ENCODE data around the gene CCSER2. TPM values are rescaled to one million over a fixed set of nuclear protein-coding genes. Genes with fewer than 3 reads are reported as not detected.

The CCSER2 gene
- polyA plus RNA-seq, 1 of the 3 experiments (the other 2 are of a cell fraction) = 8.5 TPM

- no peaks in the 10 kb centered on the region for H4K20me1 ChIP-seq (ENCODE audit: insufficient read depth)
- H3K4me1 ChIP-seq (ENCODE audit: control insufficient read depth in 1 of 2, insufficient read depth in 2 of 2, low read depth in 1 of 2, low read length in 1 of 2) = no peaks in the 10 kb centered on the region
- no peaks in the 10 kb centered on the region for H3K9me3 ChIP-seq
- H3K4me3 ChIP-seq (ENCODE audit: low read depth in 2 of 2, low read length in 1 of 2) = no peak overlapping the region
- no peaks in the 10 kb centered on the region for H3K36me3 ChIP-seq (replicated peaks in 1 of 2; ENCODE audit: control insufficient read depth in 1 of 2, insufficient read depth in 2 of 2, low read length in 1 of 2)
- ChIA-PET CTCF (interaction anchor here (1.5 kb wide), 1 partner anchor 29 kb away, joined by 4 read pairs; no protein-coding TSS in a partner anchor), POLR2A (no interaction called here)
- TF ChIP-seq JUND (IDR thresholded peaks at IDR 0.05) (no peak), SMC3 (IDR thresholded peaks at IDR 0.05; ENCODE audit: low read depth, low read length) (no peak), NFIC (IDR thresholded peaks at IDR 0.05; ENCODE audit: borderline replicate concordance) (no peak), GABPA (IDR thresholded peaks at IDR 0.05; ENCODE audit: low read depth) (no peak), GATA2 (CRISPR knock-in tag; IDR thresholded peaks at IDR 0.05) (no peak), POLR2AphosphoS5 (IDR thresholded peaks at IDR 0.05; ENCODE audit: low read depth, low read length) (no peak), YY1 (IDR thresholded peaks at IDR 0.05; ENCODE audit: low read depth) (no peak), PBX3 (IDR thresholded peaks at IDR 0.05) (no peak), ELF1 (IDR thresholded peaks at IDR 0.05) (no peak), CTCF (IDR thresholded peaks at IDR 0.05) (no peak), RFX5 (IDR thresholded peaks at IDR 0.05; ENCODE audit: low read length) (no peak), TEAD4 (IDR thresholded peaks at IDR 0.05; ENCODE audit: borderline replicate concordance, insufficient read depth) (no peak), TAF1 (IDR thresholded peaks at IDR 0.05; ENCODE audit: borderline replicate concordance, low read depth, low read length) (no peak), TCF12 (IDR thresholded peaks at IDR 0.05) (no peak)
- no peak overlapping the region for H3K9ac ChIP-seq
- no peak for DNase-seq
- H3K4me2 ChIP-seq = no peak overlapping the region
- no peak overlapping the region for H2AFZ ChIP-seq (ENCODE audit: low read depth)
- no peak overlapping the region for H3K27ac ChIP-seq (ENCODE audit: low read depth in 2 of 2, low read length in 1 of 2)
- no peaks in the 10 kb centered on the region for H3K79me2 ChIP-seq (ENCODE audit: insufficient read depth)
- 23% methylated on average over 6 of the region's 6 CpGs for WGBS (ENCODE audit: low lambda C conversion rate)
- H3F3A ChIP-seq (replicated peaks; ENCODE audit: insufficient read depth) = no peaks in the 10 kb centered on the region
- H3K27me3 ChIP-seq (ENCODE audit: insufficient read depth) = no peaks in the 10 kb centered on the region
- H3K9me2 ChIP-seq = no peaks in the 10 kb centered on the region
Measured at GRCh38 chr10:84565881-84566582, 237.6 kb downstream of the CCSER2 start.

DNA sequence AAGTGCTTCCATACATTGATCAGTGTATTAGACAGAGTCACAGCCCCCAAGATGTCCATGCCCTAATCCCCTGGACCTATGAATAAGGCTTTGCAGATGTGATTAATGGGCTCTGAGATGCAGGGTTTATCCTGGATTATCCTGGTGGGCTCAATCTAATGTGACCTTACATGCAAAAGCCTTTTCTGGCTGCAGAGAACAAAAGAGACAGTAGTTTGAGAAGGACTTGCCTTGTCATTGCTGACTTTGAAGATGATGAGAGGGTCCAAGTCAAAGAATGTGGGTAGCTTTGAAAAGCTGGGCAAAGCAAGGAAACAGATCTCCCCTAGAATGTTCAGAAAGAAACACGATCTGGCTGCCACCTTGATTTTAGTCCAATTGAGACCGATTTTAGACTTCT, 238.7 kb downstream of the CCSER2 start:
- Histone ChIP-seq H4K20me1 (ENCODE audit: insufficient read depth) (no peaks in the 10 kb centered on the region), H3K27ac (ENCODE audit: low read depth in 2 of 2, low read length in 1 of 2) (no peak overlapping the region), H3F3A (replicated peaks; ENCODE audit: insufficient read depth) (no peaks in the 10 kb centered on the region), H3K36me3 (replicated peaks in 1 of 2; ENCODE audit: control insufficient read depth in 1 of 2, insufficient read depth in 2 of 2, low read length in 1 of 2) (no peaks in the 10 kb centered on the region), H2AFZ (ENCODE audit: low read depth) (no peak overlapping the region), H3K9me2 (no peaks in the 10 kb centered on the region), H3K4me2 (no peak overlapping the region), H3K9ac (no peak overlapping the region), H3K9me3 (no peaks in the 10 kb centered on the region), H3K4me3 (ENCODE audit: low read depth in 2 of 2, low read length in 1 of 2) (no peak overlapping the region), H3K79me2 (ENCODE audit: insufficient read depth) (no peaks in the 10 kb centered on the region), H3K27me3 (ENCODE audit: insufficient read depth) (no peaks in the 10 kb centered on the region), H3K4me1 (ENCODE audit: control insufficient read depth in 1 of 2, insufficient read depth in 2 of 2, low read depth in 1 of 2, low read length in 1 of 2) (no peaks in the 10 kb centered on the region)
- DNase-seq = no peak
- ChIA-PET CTCF (interaction anchor here (1.1 kb wide), 1 partner anchor 148 kb away, joined by 3 read pairs; no protein-coding TSS in a partner anchor), POLR2A (no interaction called here)
- TF ChIP-seq MEF2A (IDR thresholded peaks at IDR 0.05; ENCODE audit: borderline replicate concordance, low read depth) = no peak
- no peak for TF ChIP-seq NRF1 (IDR thresholded peaks at IDR 0.05; ENCODE audit: low read depth, low read length)
- TF ChIP-seq MXI1 (IDR thresholded peaks at IDR 0.05; ENCODE audit: low read depth, low read length) = no peak
- TF ChIP-seq EP300 (IDR thresholded peaks at IDR 0.05; ENCODE audit: borderline replicate concordance in 1 of 2, low read depth in 1 of 2, low read length in 1 of 2) = no peak
- TF ChIP-seq POLR2AphosphoS5 (IDR thresholded peaks at IDR 0.05; ENCODE audit: low read depth, low read length) = no peak
- TF ChIP-seq ZBTB33 (IDR thresholded peaks at IDR 0.05; ENCODE audit: borderline replicate concordance, low read depth) = no peak
- no peak for TF ChIP-seq PBX3 (IDR thresholded peaks at IDR 0.05)
- TF ChIP-seq RAD21 (IDR thresholded peaks at IDR 0.05; ENCODE audit: low read length) = no peak
- TF ChIP-seq RXRA (IDR thresholded peaks at IDR 0.05; ENCODE audit: borderline replicate concordance, low read depth) = no peak
- no peak for TF ChIP-seq ELF1 (IDR thresholded peaks at IDR 0.05)
- no peak for TF ChIP-seq TCF12 (IDR thresholded peaks at IDR 0.05)
- WGBS (ENCODE audit: low lambda C conversion rate) = 16% methylated on average over 2 of the region's 2 CpGs

Data from SK-N-SH (cell line).